H1 (cell line): ENCODE measurements around the gene CENPM. TPM values are rescaled to one million over a fixed set of nuclear protein-coding genes. Genes with fewer than 3 reads are reported as not detected.

Experiments used
- CTCF ChIA-PET: fragments of 300-600 bp; sonication (Branson Sonifier 250); formaldehyde crosslinking; loops from one replicate; lab custom pipeline; 2021; ENCODE audit not compliant: partially characterized antibody; lab: Charles Lee
- POLR2A ChIA-PET: fragments of 300-600 bp; sonication (Branson Sonifier 250); formaldehyde crosslinking; loops from one replicate; lab custom pipeline; 2021; ENCODE audit warnings: inconsistent platforms; ENCODE audit not compliant: partially characterized antibody; lab: Charles Lee
- DNase-seq, 2 experiments: peaks; one replicate each; pipeline versions ENCODE4 v3.0.0 to v3.0.0-alpha.2; 2010 to 2022; ENCODE audit warnings: low spot score in 2 of 2, low read depth in 1 of 2, mixed read lengths in 1 of 2
- FAIRE-seq: peaks from 2 replicates; lab custom pipeline; 2011; peaks lifted over from hg19 to GRCh38; lab: Jason Lieb, UNC
- H2AFZ ChIP-seq: 2 replicates; pipeline ENCODE4 v1.8.1; 2012; ENCODE audit warnings: low read length, inconsistent platforms
- H2AK5ac ChIP-seq: 2 replicates; pipeline ENCODE4 v1.6.1; 2013; ENCODE audit warnings: low read depth, low read length
- H2BK120ac ChIP-seq: replicated peaks from 2 replicates; pipeline ENCODE3; 2013; ENCODE audit warnings: low read depth, low read length, inconsistent platforms
- H2BK12ac ChIP-seq: 2 replicates; pipeline ENCODE4 v1.6.1; 2013; ENCODE audit warnings: low read depth, low read length
- H2BK15ac ChIP-seq: 2 replicates; pipeline ENCODE4 v1.6.1; 2013; ENCODE audit warnings: low read length
- H2BK20ac ChIP-seq: 2 replicates; pipeline ENCODE4 v1.6.1; 2013; ENCODE audit warnings: low read length
- H2BK5ac ChIP-seq: 2 replicates; pipeline ENCODE4 v1.6.1; 2013; ENCODE audit warnings: low read depth, low read length
- H3K14ac ChIP-seq: 2 replicates; pipeline ENCODE4 v1.6.1; 2013; ENCODE audit warnings: inconsistent platforms; ENCODE audit not compliant: insufficient read length
- H3K18ac ChIP-seq: 2 replicates; pipeline ENCODE4 v1.6.1; 2013; ENCODE audit warnings: low read length; ENCODE audit errors: extremely low read depth
- H3K23ac ChIP-seq: 2 replicates; pipeline ENCODE4 v1.6.1; 2013; ENCODE audit warnings: inconsistent platforms; ENCODE audit not compliant: insufficient read length
- H3K23me2 ChIP-seq: 2 replicates; pipeline ENCODE4 v1.6.1; 2013; ENCODE audit warnings: low read depth, low read length
- H3K27ac ChIP-seq: 2 replicates; pipeline ENCODE4 v1.6.1; 2011; ENCODE audit warnings: low read depth, low read length, inconsistent platforms
- H3K27me3 ChIP-seq, 4 experiments: replicated peaks in 1 of 4; 1 replicate in 1 of 4; 2 replicates in 3 of 4; pipeline versions ENCODE4 v1.6.1 to v1.8.1; 2011 to 2013; ENCODE audit warnings: low read length in 3 of 4, mild to moderate bottlenecking in 3 of 4, inconsistent platforms in 2 of 4, mixed read lengths in 2 of 4, moderate library complexity in 1 of 4; ENCODE audit not compliant: control insufficient read depth in 3 of 4, insufficient read depth in 3 of 4; ENCODE audit errors: extremely low read depth in 1 of 4
- H3K36me3 ChIP-seq, 4 experiments: 2 replicates each; pipeline versions ENCODE4 v1.6.1 to v1.8.1; 2011 to 2013; ENCODE audit warnings: mild to moderate bottlenecking in 4 of 4, low read length in 3 of 4, moderate library complexity in 2 of 4, control low read depth in 1 of 4, inconsistent platforms in 1 of 4; ENCODE audit not compliant: insufficient read depth in 4 of 4, control insufficient read depth in 2 of 4
- H3K4ac ChIP-seq: replicated peaks from 2 replicates; pipeline ENCODE3; 2013; ENCODE audit warnings: low read length, low read depth, mixed read lengths, inconsistent platforms; ENCODE audit not compliant: insufficient read length
- H3K4me1 ChIP-seq, 4 experiments: replicated peaks in 1 of 4; 1 replicate in 1 of 4; 2 replicates in 3 of 4; pipeline versions ENCODE4 v1.6.1 to v1.8.1; 2011 to 2013; ENCODE audit warnings: low read length in 3 of 4, inconsistent platforms in 2 of 4, mixed read lengths in 1 of 4; ENCODE audit not compliant: insufficient read depth in 4 of 4, control insufficient read depth in 3 of 4
- H3K4me2 ChIP-seq, 2 experiments: 2 replicates each; pipeline versions ENCODE4 v1.6.1 to v1.8.1; 2011 to 2013; ENCODE audit warnings: low read depth in 2 of 2, low read length in 2 of 2, control low read depth in 1 of 2, inconsistent platforms in 1 of 2, mild to moderate bottlenecking in 1 of 2; ENCODE audit not compliant: insufficient read depth in 1 of 2
- H3K4me3 ChIP-seq, 4 experiments: fragments of 200-600, 300-600 bp in 1 of 4; sonication (generic), shearing (Covaris generic), sonication (Bioruptor Twin) in 1 of 4; 2 replicates each; pipeline versions ENCODE4 v1.5.1 to v1.8.1; 2011 to 2016; ENCODE audit warnings: low read length in 4 of 4, low read depth in 3 of 4, control low read depth in 2 of 4, inconsistent platforms in 2 of 4, mild to moderate bottlenecking in 2 of 4, mixed read lengths in 1 of 4, moderate library complexity in 1 of 4; ENCODE audit not compliant: insufficient read depth in 2 of 4; ENCODE audit errors: extremely low read depth in 1 of 4
- H3K56ac ChIP-seq: replicated peaks from 2 replicates; pipeline ENCODE3; 2013; ENCODE audit warnings: low read depth, mild to moderate bottlenecking, mixed read lengths, low read length, inconsistent platforms; ENCODE audit not compliant: insufficient read length
- H3K79me1 ChIP-seq: 2 replicates; pipeline ENCODE4 v1.6.1; 2013; ENCODE audit warnings: low read depth, low read length, control low read depth
- H3K79me2 ChIP-seq, 2 experiments: 2 replicates each; pipeline versions ENCODE4 v1.6.1 to v1.8.1; 2012 to 2013; ENCODE audit warnings: low read length in 2 of 2, mild to moderate bottlenecking in 2 of 2, inconsistent platforms in 1 of 2; ENCODE audit not compliant: insufficient read depth in 2 of 2, control insufficient read depth in 1 of 2
- H3K9ac ChIP-seq, 4 experiments: replicated peaks in 1 of 4; 1 replicate in 1 of 4; 2 replicates in 3 of 4; pipeline versions ENCODE4 v1.6.1 to v1.8.1; 2011 to 2013; ENCODE audit warnings: low read depth in 3 of 4, low read length in 3 of 4, control low read depth in 2 of 4, mild to moderate bottlenecking in 2 of 4, moderate library complexity in 2 of 4, inconsistent platforms in 1 of 4; ENCODE audit errors: extremely low read depth in 1 of 4
- H3K9me3 ChIP-seq, 2 experiments: 2 replicates each; pipeline versions ENCODE4 v1.6.1 to v1.8.1; 2012 to 2013; ENCODE audit warnings: mild to moderate bottlenecking in 2 of 2, moderate library complexity in 2 of 2, control low read depth in 1 of 2, inconsistent platforms in 1 of 2, low read depth in 1 of 2, low read length in 1 of 2, mixed read lengths in 1 of 2; ENCODE audit not compliant: insufficient read depth in 2 of 2
- H4K20me1 ChIP-seq, 2 experiments: replicated peaks in 1 of 2; 2 replicates each; pipeline versions ENCODE3 to v1.8.1; 2011 to 2013; ENCODE audit warnings: inconsistent platforms in 2 of 2, low read length in 2 of 2, mild to moderate bottlenecking in 1 of 2; ENCODE audit not compliant: insufficient read depth in 2 of 2, control insufficient read depth in 1 of 2
- H4K5ac ChIP-seq: 2 replicates; pipeline ENCODE4 v1.6.1; 2013; ENCODE audit warnings: low read length, low read depth, mixed read lengths, inconsistent platforms; ENCODE audit not compliant: insufficient read length
- H4K8ac ChIP-seq: 2 replicates; pipeline ENCODE4 v1.8.0; 2013; ENCODE audit warnings: mild to moderate bottlenecking, moderate library complexity, low read length, inconsistent platforms; ENCODE audit not compliant: insufficient read depth; ENCODE audit errors: extremely low read depth
- H4K91ac ChIP-seq: replicated peaks from 2 replicates; pipeline ENCODE3; 2013; ENCODE audit warnings: low read length, mixed read lengths, inconsistent platforms; ENCODE audit not compliant: insufficient read length
- ATF2 ChIP-seq: IDR thresholded peaks from 2 replicates; pipeline ENCODE4 v1.6.1; 2012; ENCODE audit warnings: low read length, inconsistent platforms
- CHD2 ChIP-seq: IDR thresholded peaks from 2 replicates; pipeline ENCODE4 v1.6.1; 2012; ENCODE audit warnings: low read length, improper control_type of control experiment
- EGR1 ChIP-seq: IDR thresholded peaks from 2 replicates; pipeline ENCODE4 v1.6.1; 2011; ENCODE audit warnings: low read depth, low read length, borderline replicate concordance
- EZH2 ChIP-seq: fragments of 200-600 bp; sonication (generic); IDR thresholded peaks from 2 replicates; pipeline ENCODE4 v1.7.1; 2012; ENCODE audit warnings: low read depth, mild to moderate bottlenecking, moderate library complexity, low read length, inconsistent platforms; ENCODE audit not compliant: severe bottlenecking
- HDAC2 ChIP-seq, 2 experiments: fragments of 300-600 bp in 1 of 2; sonication (generic) in 1 of 2; IDR thresholded peaks; 2 replicates each; pipeline ENCODE4 v1.6.1; 2011 to 2012; ENCODE audit warnings: low read depth in 2 of 2, low read length in 2 of 2, mild to moderate bottlenecking in 2 of 2, moderate library complexity in 2 of 2, borderline replicate concordance in 1 of 2, inconsistent platforms in 1 of 2
- HDAC6 ChIP-seq: IDR thresholded peaks from one replicate; pipeline ENCODE4 v1.7.1; 2012; ENCODE audit warnings: low read depth, mild to moderate bottlenecking, inconsistent platforms, low read length, moderate library complexity
- NRF1 ChIP-seq: IDR thresholded peaks from 2 replicates; pipeline ENCODE4 v1.6.1; 2011; ENCODE audit warnings: mild to moderate bottlenecking, low read depth, low read length, improper control_type of control experiment
- POLR2A ChIP-seq, 2 experiments: IDR thresholded peaks; 1 replicate in 1 of 2; 2 replicates in 1 of 2; pipeline ENCODE4 v1.6.1; 2011; ENCODE audit warnings: low read depth in 2 of 2, low read length in 2 of 2, mild to moderate bottlenecking in 2 of 2; ENCODE audit errors: control extremely low read depth in 1 of 2
- RFX5 ChIP-seq: IDR thresholded peaks from 2 replicates; pipeline ENCODE4 v1.6.1; 2011; ENCODE audit warnings: low read depth, low read length, improper control_type of control experiment, borderline replicate concordance
- SRF ChIP-seq: IDR thresholded peaks from 2 replicates; pipeline ENCODE4 v1.6.1; 2011; ENCODE audit warnings: mild to moderate bottlenecking, low read depth, low read length, moderate library complexity
- SUZ12 ChIP-seq: fragments of 200-600 bp; sonication (generic); IDR thresholded peaks from 2 replicates; pipeline ENCODE4 v1.6.1; 2012; ENCODE audit warnings: mild to moderate bottlenecking, inconsistent platforms, low read length, moderate library complexity, mixed read lengths
- YY1 ChIP-seq: IDR thresholded peaks from 2 replicates; pipeline ENCODE4 v1.6.1; 2011; ENCODE audit warnings: low read depth, mild to moderate bottlenecking, low read length
- WGBS, 2 experiments: shearing (Covaris generic) in 1 of 2; methylation state at CpG; one replicate each; pipeline versions ENCODE4 v1.1.6 to v1.1.7; 2013 to 2015; ENCODE audit warnings: low lambda C conversion rate in 2 of 2, mixed read lengths in 2 of 2, inconsistent platforms in 1 of 2, low coverage in 1 of 2, missing lambda C conversion rate in 1 of 2; ENCODE audit not compliant: insufficient replicate concordance in 2 of 2, insufficient coverage in 1 of 2, insufficient read length in 1 of 2; ENCODE audit errors: extremely low coverage in 1 of 2, missing lambda C conversion rate in 1 of 2; 5-methylcytosine and 5-hydroxymethylcytosine counted together
- polyA plus RNA-seq, 7 experiments: library from polyadenylated mRNA; depleted of rRNA in 3 of 7; stranded (reverse) in 5 of 7; unstranded in 2 of 7; fragments of >200 nt in 5 of 7; fragments of 200-250 nt in 2 of 7; gene quantifications; 1 replicate in 5 of 7; 2 replicates in 1 of 7; 4 replicates in 1 of 7; pipeline versions ENCODE4 v1.2.1 to v1.2.3, GENCODE V29; 2011 to 2013; ENCODE audit warnings: missing spikeins in 2 of 7, mixed read lengths in 2 of 7
- total RNA-seq: library from RNA; stranded (reverse); fragmentation: NEBNext Ultra II Directional; extraction: Animal tissue kit (Norgen Biotek cat#: 25700); gene quantifications from 2 replicates; pipeline ENCODE4 v1.2.1, GENCODE V29; 2021

Gene CENPM
- total and polyA plus RNA-seq, 2 of the 8 experiments (the other 6 are each of a cell fraction or from before 2014, with no cell fraction given): 32.0 to 80.4 TPM

- no peak overlapping the region for H2BK15ac ChIP-seq
- no peak overlapping the region for H2BK120ac ChIP-seq
- no peak overlapping the region for H3K4me3 ChIP-seq
- H3K4me1 ChIP-seq: no peaks in the 10 kb centered on the region
- H3K9ac ChIP-seq: no peak overlapping the region
- H3K14ac ChIP-seq: no peak overlapping the region
- no peak overlapping the region for H2BK12ac ChIP-seq
- 97% methylated on average over 4 of the region's 4 CpGs; no CpG with 5 or more reads in 1 of the 2 experiments for WGBS, 2 experiments
- no peak overlapping the region for H3K56ac ChIP-seq
- peaks cover 0 to 3% of the 10 kb centered on the region in 2 experiments for H4K20me1 ChIP-seq
- H2BK20ac ChIP-seq: no peak overlapping the region
- no peak overlapping the region for H2BK5ac ChIP-seq
- DNase-seq (no peak), FAIRE-seq (no peak)
- peaks cover 10 to 37% (median 22%) of the 10 kb centered on the region in 4 experiments; a peak in 7 of 8 replicates for H3K36me3 ChIP-seq
- H4K8ac ChIP-seq: no peak overlapping the region
- ChIA-PET POLR2A (no interaction called here), CTCF (no interaction called here)
- H3K79me1 ChIP-seq: no peaks in the 10 kb centered on the region
- H3K4ac ChIP-seq: no peak overlapping the region
- no peak overlapping the region for H3K27ac ChIP-seq
- no peak overlapping the region for H2AK5ac ChIP-seq
- no peaks in the 10 kb centered on the region for H3K79me2 ChIP-seq
- H3K23ac ChIP-seq: no peak overlapping the region
- H3K18ac ChIP-seq: no peak overlapping the region
- H4K5ac ChIP-seq: no peak overlapping the region
- H3K4me2 ChIP-seq: no peak overlapping the region
- no peaks in the 10 kb centered on the region for H3K9me3 ChIP-seq
- H3K23me2 ChIP-seq: no peaks in the 10 kb centered on the region
- no peak overlapping the region for H4K91ac ChIP-seq
- no peaks in the 10 kb centered on the region for H3K27me3 ChIP-seq
- H2AFZ ChIP-seq: no peak overlapping the region
- TF ChIP-seq RFX5: no peak
- no peak for TF ChIP-seq SUZ12
- no peak for TF ChIP-seq EZH2
- TF ChIP-seq POLR2A (IDR thresholded peaks at IDR 0.05; ENCODE audit: control extremely low read depth in 1 of 2, low read depth in 2 of 2, low read length in 2 of 2): no peak
- no peak for TF ChIP-seq NRF1
- no peak for TF ChIP-seq HDAC6
- TF ChIP-seq HDAC2 (IDR thresholded peaks at IDR 0.05; ENCODE audit: borderline replicate concordance in 1 of 2, low read depth in 2 of 2, low read length in 2 of 2): no peak
- TF ChIP-seq EGR1: no peak
- no peak for TF ChIP-seq CHD2
- TF ChIP-seq ATF2: no peak
- TF ChIP-seq YY1: no peak
- no peak for TF ChIP-seq SRF
Observed at GRCh38 chr22:41989246-41989645, 42.3 kb upstream of the CENPM start.
